GM18499 (cell line): ENCODE data around the gene DBH.

Source experiments
- ATAC-seq: cut with Tn5 transposase; IDR thresholded peaks from one replicate; pipeline ENCODE4 v1.9.1; 2021; ENCODE audit warnings: moderate number of reproducible peaks; ENCODE audit not compliant: insufficient read depth, unreplicated experiment

DBH gene

GRCh38 chr9:133635533-133636531, at the start of gene DBH:
Gene DBH (plus strand): TSS chr9:133636363. CDS start chr9:133636372, 9 bp downstream.
- ATAC-seq, result no peak

- no peak for ATAC-seq
Measured at GRCh38 chr9:133587051-133587450, 49.1 kb upstream of the DBH start.

- ATAC-seq, result no peak
Measured at GRCh38 chr9:133587466-133587865, 48.7 kb upstream of the DBH start.

GRCh38 chr9:133589454-133590227, 46.5 kb upstream of the DBH start:
- ATAC-seq, result no peak

- no peak for ATAC-seq
Measured at GRCh38 chr9:133590231-133590855, 45.8 kb upstream of the DBH start.

- ATAC-seq, result no peak
Measured at GRCh38 chr9:133591116-133591910, 44.9 kb upstream of the DBH start.

- no peak for ATAC-seq
Measured at GRCh38 chr9:133591985-133592384, 44.2 kb upstream of the DBH start.

GRCh38 chr9:133592731-133593409, 43.3 kb upstream of the DBH start:
- no peak for ATAC-seq

GRCh38 chr9:133593587-133594253, 42.4 kb upstream of the DBH start:
- no peak for ATAC-seq

- ATAC-seq, result no peak
Measured at GRCh38 chr9:133594310-133594709, 41.9 kb upstream of the DBH start.

- no peak for ATAC-seq
Measured at GRCh38 chr9:133595910-133596309, 40.3 kb upstream of the DBH start.

- ATAC-seq, result no peak
Measured at GRCh38 chr9:133597316-133597957, 38.7 kb upstream of the DBH start.

- no peak for ATAC-seq
Measured at GRCh38 chr9:133598978-133599377, 37.2 kb upstream of the DBH start.

GRCh38 chr9:133599470-133600173, 36.5 kb upstream of the DBH start:
- ATAC-seq, result no peak

- ATAC-seq, result no peak
Measured at GRCh38 chr9:133600739-133601138, 35.4 kb upstream of the DBH start.

- ATAC-seq, result no peak
Measured at GRCh38 chr9:133601746-133602145, 34.4 kb upstream of the DBH start.

- no peak for ATAC-seq
Measured at GRCh38 chr9:133602277-133602676, 33.9 kb upstream of the DBH start.
